GM12892 (cell line): ENCODE measurements around the gene SLCO2B1.

Source experiments
- POLR2A ChIP-seq: IDR thresholded peaks from 2 replicates; pipeline ENCODE4 v1.6.1; 2011; ENCODE audit warnings: low read depth, low read length, control low read depth
- POLR2AphosphoS5 ChIP-seq: IDR thresholded peaks from 2 replicates; pipeline ENCODE4 v1.6.1; 2011; ENCODE audit warnings: low read depth, low read length, control low read depth
- TAF1 ChIP-seq: IDR thresholded peaks from 2 replicates; pipeline ENCODE4 v1.6.1; 2011; ENCODE audit warnings: low read depth, mild to moderate bottlenecking, control low read depth, low read length, borderline replicate concordance

DNA sequence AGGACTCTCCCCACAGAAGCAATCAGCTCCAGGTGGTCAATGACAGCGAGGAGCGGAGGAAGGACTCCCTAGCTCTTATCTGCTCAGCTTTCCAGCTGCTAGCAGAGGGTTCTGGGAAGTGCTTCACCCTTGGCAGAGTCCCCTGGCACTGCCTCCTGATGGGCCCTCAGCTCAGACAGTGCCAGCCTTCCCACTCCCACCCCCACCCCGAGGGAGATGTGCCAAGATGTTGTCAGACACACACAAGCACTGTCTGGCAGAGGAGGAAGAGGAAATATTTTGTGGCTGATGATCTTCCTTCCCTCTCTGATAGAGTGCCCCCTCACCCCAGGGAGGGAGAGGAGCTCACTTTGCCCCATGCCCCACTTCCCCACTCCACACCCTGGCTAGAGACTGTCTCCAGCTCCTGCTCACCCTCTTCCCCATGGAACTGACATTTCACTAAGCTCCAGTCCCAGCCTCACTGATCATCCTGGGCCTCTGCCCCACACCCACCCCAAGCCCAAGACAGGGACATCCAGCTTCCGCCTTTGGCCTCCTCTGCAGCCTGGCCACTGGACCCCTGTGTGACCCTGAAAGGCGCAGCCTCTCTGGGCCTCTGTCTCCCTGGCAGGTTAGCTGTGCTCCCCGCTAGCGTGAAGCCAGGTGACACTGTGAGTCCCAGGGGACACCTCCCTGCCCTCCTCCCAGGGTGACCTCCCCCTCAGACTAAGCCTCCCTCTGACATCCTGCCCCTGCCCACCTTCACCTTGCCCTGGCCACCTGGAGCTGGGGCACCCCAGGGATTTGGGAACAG lies 44.5 kb downstream of the SLCO2B1 start:
- TF ChIP-seq POLR2AphosphoS5 (no peak), TAF1 (no peak), POLR2A (no peak)
